Peyer's patch (tissue), 4 donors: ENCODE data around the gene AHCTF1.

ENCODE experiments used
- POLR2A ChIP-seq, 2 donors: fragments of 450-650 bp; IDR thresholded peaks; one replicate each; pipeline ENCODE4 v1.5.1; 2017; ENCODE audit warnings: antibody characterized with exemption in 2 of 2, mild to moderate bottlenecking in 2 of 2, moderate library complexity in 2 of 2
- TF ChIP-seq, protein P1 (sequence below), 6 experiments: fragments of 450-650 bp in 4 of 6; fragments of 200-600 bp in 2 of 6; sonication (generic) in 1 of 6; IDR thresholded peaks; one replicate each; pipeline ENCODE4 v1.5.1; 2017 to 2019; ENCODE audit warnings: antibody characterized with exemption in 6 of 6, mild to moderate bottlenecking in 3 of 6, moderate library complexity in 1 of 6

DNA sequence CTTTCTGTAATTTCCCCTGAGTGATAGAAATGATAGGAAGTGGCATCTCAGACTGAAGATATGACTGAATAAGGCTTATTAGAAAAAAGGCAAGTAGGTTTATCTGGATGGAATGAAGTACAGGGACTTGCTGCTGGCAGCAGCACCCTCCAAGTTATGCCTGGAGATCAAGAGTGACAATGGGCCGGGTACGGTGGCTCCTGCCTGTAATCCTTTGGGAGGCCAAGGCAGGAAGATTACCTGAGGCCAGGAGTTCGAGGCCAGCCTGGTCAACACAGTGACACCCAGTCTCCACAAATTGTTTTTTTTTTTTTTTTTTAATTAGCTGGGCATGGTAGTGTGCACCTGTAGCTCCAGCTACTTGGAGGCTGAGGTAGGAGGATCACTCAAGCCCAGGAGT, 119.8 kb downstream of the AHCTF1 start:
- TF ChIP-seq, protein P1, sequence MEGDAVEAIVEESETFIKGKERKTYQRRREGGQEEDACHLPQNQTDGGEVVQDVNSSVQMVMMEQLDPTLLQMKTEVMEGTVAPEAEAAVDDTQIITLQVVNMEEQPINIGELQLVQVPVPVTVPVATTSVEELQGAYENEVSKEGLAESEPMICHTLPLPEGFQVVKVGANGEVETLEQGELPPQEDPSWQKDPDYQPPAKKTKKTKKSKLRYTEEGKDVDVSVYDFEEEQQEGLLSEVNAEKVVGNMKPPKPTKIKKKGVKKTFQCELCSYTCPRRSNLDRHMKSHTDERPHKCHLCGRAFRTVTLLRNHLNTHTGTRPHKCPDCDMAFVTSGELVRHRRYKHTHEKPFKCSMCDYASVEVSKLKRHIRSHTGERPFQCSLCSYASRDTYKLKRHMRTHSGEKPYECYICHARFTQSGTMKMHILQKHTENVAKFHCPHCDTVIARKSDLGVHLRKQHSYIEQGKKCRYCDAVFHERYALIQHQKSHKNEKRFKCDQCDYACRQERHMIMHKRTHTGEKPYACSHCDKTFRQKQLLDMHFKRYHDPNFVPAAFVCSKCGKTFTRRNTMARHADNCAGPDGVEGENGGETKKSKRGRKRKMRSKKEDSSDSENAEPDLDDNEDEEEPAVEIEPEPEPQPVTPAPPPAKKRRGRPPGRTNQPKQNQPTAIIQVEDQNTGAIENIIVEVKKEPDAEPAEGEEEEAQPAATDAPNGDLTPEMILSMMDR (IDR thresholded peaks at IDR 0.05): no peak
- TF ChIP-seq POLR2A (IDR thresholded peaks at IDR 0.05): no peak
